ENCODE results near the gene SLC11A2.

GRCh38 chr12:50964432-50964831, 61.8 kb downstream of the SLC11A2 start:
- no peak for TF ChIP-seq CTCF (optimal IDR thresholded peaks at IDR 0.05 in 1 of 3, IDR thresholded peaks at IDR 0.05 in 1 of 3, conservative IDR thresholded peaks at IDR 0.05 in 1 of 3; ENCODE audit: extremely low read depth in 1 of 3, insufficient read depth in 2 of 3, low read length in 3 of 3)
- no peak for TF ChIP-seq EZH2 (IDR thresholded peaks at IDR 0.05; ENCODE audit: low read length)
